ENCODE results near the gene CST7. TPM values are rescaled to one million over a fixed set of nuclear protein-coding genes. Genes with fewer than 3 reads are reported as not detected.

Gene CST7
- total RNA-seq, 2 donors from 2014 or later: 2.7 to 3.2 TPM

- Histone ChIP-seq H3K4me1 (no peaks in the 10 kb centered on the region), H3K4me3 (no peak overlapping the region), H3K27me3 (no peaks in the 10 kb centered on the region), H3K27ac (no peak overlapping the region), H3K36me3 (no peaks in the 10 kb centered on the region), H3K9me3 (peaks cover 0 to 19% of the 10 kb centered on the region in 2 donors)
- no peak for DNase-seq (ENCODE audit: low spot score)
- no peak for TF ChIP-seq CTCF (IDR thresholded peaks at IDR 0.05)
These were observed 38.6 kb upstream of the CST7 start for GRCh38 chr20:24910461-24910860.

GRCh38 chr20:24911461-24911860, 37.6 kb upstream of the CST7 start:
- H3K4me1 ChIP-seq: no peaks in the 10 kb centered on the region
- no peak overlapping the region for H3K27ac ChIP-seq
- DNase-seq (ENCODE audit: low spot score): no peak
- no peak overlapping the region for H3K4me3 ChIP-seq
- H3K9me3 ChIP-seq: peaks cover 0 to 19% of the 10 kb centered on the region in 2 donors
- no peaks in the 10 kb centered on the region for H3K27me3 ChIP-seq
- TF ChIP-seq CTCF (IDR thresholded peaks at IDR 0.05): no peak
- H3K36me3 ChIP-seq: no peaks in the 10 kb centered on the region

GRCh38 chr20:24912397-24913075, 36.5 kb upstream of the CST7 start:
- H3K9me3 ChIP-seq: peaks cover 0 to 9% of the 10 kb centered on the region in 2 donors
- DNase-seq (ENCODE audit: low spot score): no peak
- no peak overlapping the region for H3K4me3 ChIP-seq
- no peak for TF ChIP-seq CTCF (IDR thresholded peaks at IDR 0.05)
- no peak overlapping the region for H3K27ac ChIP-seq
- H3K27me3 ChIP-seq: no peaks in the 10 kb centered on the region
- no peaks in the 10 kb centered on the region for H3K4me1 ChIP-seq
- H3K36me3 ChIP-seq: no peaks in the 10 kb centered on the region

GRCh38 chr20:24913076-24913628, 35.9 kb upstream of the CST7 start:
- no peak for TF ChIP-seq CTCF (IDR thresholded peaks at IDR 0.05)
- peaks cover 0 to 7% of the 10 kb centered on the region in 2 donors for H3K9me3 ChIP-seq
- H3K4me1 ChIP-seq: peaks cover 0 to 2% of the 10 kb centered on the region in 2 donors
- no peak overlapping the region for H3K4me3 ChIP-seq
- no peak overlapping the region for H3K27ac ChIP-seq
- H3K27me3 ChIP-seq: no peaks in the 10 kb centered on the region
- DNase-seq (ENCODE audit: low spot score): no peak
- no peaks in the 10 kb centered on the region for H3K36me3 ChIP-seq

GRCh38 chr20:24914388-24915241, 34.5 kb upstream of the CST7 start:
- peak; percentile 47 for DNase-seq (ENCODE audit: low spot score)
- TF ChIP-seq CTCF (IDR thresholded peaks at IDR 0.05): no peak
- H3K27ac ChIP-seq: no peak overlapping the region

More at GRCh38 chr20:24914388-24915241, 34.5 kb upstream of the CST7 start:
- no peaks in the 10 kb centered on the region for H3K27me3 ChIP-seq
- no peaks in the 10 kb centered on the region for H3K9me3 ChIP-seq
- H3K36me3 ChIP-seq: no peaks in the 10 kb centered on the region
- H3K4me3 ChIP-seq: no peak overlapping the region
- peaks cover 0 to 10% of the 10 kb centered on the region in 2 donors for H3K4me1 ChIP-seq

Data from right atrium auricular region (tissue), 2 donors.